Measurements from ENCODE around the gene PYCARD. TPM values are rescaled to one million over a fixed set of nuclear protein-coding genes. Genes with fewer than 3 reads are reported as not detected.

The PYCARD gene
- total and polyA plus RNA-seq, 9 of the 15 experiments (the other 6 are each of a cell fraction or from before 2014, with no cell fraction given), result 1.3 to 28.4 (median 6.0) TPM

DNA sequence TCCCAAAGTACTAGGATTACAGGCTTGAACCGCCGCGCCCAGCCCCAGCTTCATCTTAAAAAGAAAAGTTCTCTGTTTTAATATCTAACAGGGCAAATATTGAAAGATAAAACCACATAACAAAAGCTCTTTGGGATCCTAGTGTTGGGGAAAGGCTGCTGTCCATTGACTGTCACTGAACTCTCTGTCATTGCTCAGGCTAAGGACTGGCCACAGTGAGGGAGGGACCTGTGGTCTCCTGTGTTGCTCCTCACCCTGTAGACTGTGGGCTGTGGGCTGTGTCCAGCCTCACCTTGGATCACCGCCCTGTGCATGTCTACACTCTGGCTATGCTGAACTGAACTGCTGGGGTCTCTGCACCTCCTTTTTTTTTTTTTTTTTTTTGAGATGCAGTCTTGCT, 25.6 kb upstream of the PYCARD start:
- CTCF ChIA-PET (ENCODE audit: low intra/inter-chr PET ratio), result no interaction called here
- ATAC-seq, result peak; percentile 56

More for the DNA sequence above, 25.6 kb upstream of the PYCARD start:
- TF ChIP-seq GTF2F1 (IDR thresholded peaks at IDR 0.05; ENCODE audit: low read depth, low read length) (no peak), CHAMP1 (IDR thresholded peaks at IDR 0.05) (no peak), ZNF274 (IDR thresholded peaks at IDR 0.05; ENCODE audit: borderline replicate concordance, low read depth, low read length) (no peak)
- H2AFZ ChIP-seq (ENCODE audit: low read depth, low read length), result peak overlapping the region; percentile 15; the same call in 1 of the 2 replicates
- H3K9ac ChIP-seq (ENCODE audit: insufficient read depth in 1 of 2, low read depth in 2 of 2, low read length in 2 of 2), result peak overlapping the region in 1 of 2 experiments; percentile 70; a peak in 1 of 4 replicates
- no peaks in the 10 kb centered on the region for H4K20me1 ChIP-seq (replicated peaks; ENCODE audit: control insufficient read depth, insufficient read depth, low read length)
- POLR2A ChIA-PET, result interaction anchor here (0.8 to 2.5 kb wide), 4 partner anchors 9 to 238 kb away, joined by 3 to 9 read pairs (median 8); partner anchors contain the start of genes FUS and TRIM72
- no TSS peak for BruUV-seq (replicated peaks)
- H3K27me3 ChIP-seq (ENCODE audit: control insufficient read depth in 2 of 2, insufficient read depth in 2 of 2, low read length in 2 of 2), result no peaks in the 10 kb centered on the region
- peaks cover 6% of the 10 kb centered on the region for H3K9me3 ChIP-seq (replicated peaks; ENCODE audit: control insufficient read depth, insufficient read depth, low read depth, low read length)
- H3K4me2 ChIP-seq (ENCODE audit: insufficient read depth, low read length), result no peak overlapping the region
- DNase-seq (ENCODE audit: extremely low read depth in 1 of 4, low spot score in 3 of 4) (peak in 1 of 4 experiments; percentile 18), FAIRE-seq (no peak)
- H3K27ac ChIP-seq (ENCODE audit: extremely low read depth, low read depth, low read length), result no peak overlapping the region
- H3K4me1 ChIP-seq (replicated peaks in 1 of 2; ENCODE audit: control insufficient read depth in 2 of 2, insufficient read depth in 2 of 2, low read length in 2 of 2), result peaks cover 14 to 38% of the 10 kb centered on the region in 2 experiments
- no peaks in the 10 kb centered on the region for H3K9me1 ChIP-seq (ENCODE audit: control insufficient read depth, insufficient read depth, low read length)
- H3K79me2 ChIP-seq (ENCODE audit: control insufficient read depth, insufficient read depth, low read length), result no peaks in the 10 kb centered on the region
- in situ Hi-C loops (cut with MboI) (no loop called here), intact Hi-C loops (cut with micrococcal nuclease) (no loop called here)
- no peaks in the 10 kb centered on the region for H3K36me3 ChIP-seq (ENCODE audit: control insufficient read depth, insufficient read depth, low read length)
- H3K4me3 ChIP-seq, result no peak overlapping the region
- 95% methylated on average over 4 of the region's 4 CpGs for WGBS (ENCODE audit: insufficient coverage, low coverage, missing lambda C conversion rate)

All from K562 (cell line).